Epithelial cell of esophagus (primary cell): ENCODE measurements around the gene ERVH48-1.
A peak's percentile ranks its signal among the peaks of the same experiment; 100 is the strongest.
"Not testable (repeated sequence)": the region's sequence is repeated elsewhere in the genome, so short reads cannot be mapped to it uniquely, and the experiment has no call there.

Experiments used
- DNase-seq: peaks from one replicate; pipeline ENCODE4 v3.0.0; 2010; ENCODE audit warnings: low read depth
- H3K4me3 ChIP-seq: 2 replicates; pipeline ENCODE4 v1.5.1; 2011; ENCODE audit warnings: mild to moderate bottlenecking, low read length, control low read depth
- TF ChIP-seq, protein P1 (sequence below): IDR thresholded peaks from 2 replicates; pipeline ENCODE4 v1.5.1; 2011; ENCODE audit warnings: low read depth, mild to moderate bottlenecking, low read length, control low read depth, inconsistent platforms; ENCODE audit not compliant: insufficient read depth; ENCODE audit errors: missing control alignments

Gene ERVH48-1

DNA sequence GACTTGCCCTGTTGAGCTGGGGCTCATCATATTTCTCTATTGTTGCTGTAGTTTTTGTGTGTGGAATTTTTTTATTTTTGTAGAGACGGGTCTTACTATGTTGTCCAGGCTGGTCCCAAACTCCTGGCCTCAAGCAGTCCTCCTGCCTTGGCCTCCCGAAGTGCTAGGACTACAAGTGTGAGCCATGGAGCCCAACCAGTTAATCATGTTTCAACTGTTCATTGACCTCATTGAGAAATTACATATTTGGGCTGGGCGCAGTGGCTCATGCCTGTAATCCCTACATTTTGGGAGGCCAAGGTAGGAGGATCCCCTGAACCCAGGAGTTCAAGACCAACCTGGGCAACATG lies 39.8 kb upstream of the ERVH48-1 start:
- TF ChIP-seq, protein P1, sequence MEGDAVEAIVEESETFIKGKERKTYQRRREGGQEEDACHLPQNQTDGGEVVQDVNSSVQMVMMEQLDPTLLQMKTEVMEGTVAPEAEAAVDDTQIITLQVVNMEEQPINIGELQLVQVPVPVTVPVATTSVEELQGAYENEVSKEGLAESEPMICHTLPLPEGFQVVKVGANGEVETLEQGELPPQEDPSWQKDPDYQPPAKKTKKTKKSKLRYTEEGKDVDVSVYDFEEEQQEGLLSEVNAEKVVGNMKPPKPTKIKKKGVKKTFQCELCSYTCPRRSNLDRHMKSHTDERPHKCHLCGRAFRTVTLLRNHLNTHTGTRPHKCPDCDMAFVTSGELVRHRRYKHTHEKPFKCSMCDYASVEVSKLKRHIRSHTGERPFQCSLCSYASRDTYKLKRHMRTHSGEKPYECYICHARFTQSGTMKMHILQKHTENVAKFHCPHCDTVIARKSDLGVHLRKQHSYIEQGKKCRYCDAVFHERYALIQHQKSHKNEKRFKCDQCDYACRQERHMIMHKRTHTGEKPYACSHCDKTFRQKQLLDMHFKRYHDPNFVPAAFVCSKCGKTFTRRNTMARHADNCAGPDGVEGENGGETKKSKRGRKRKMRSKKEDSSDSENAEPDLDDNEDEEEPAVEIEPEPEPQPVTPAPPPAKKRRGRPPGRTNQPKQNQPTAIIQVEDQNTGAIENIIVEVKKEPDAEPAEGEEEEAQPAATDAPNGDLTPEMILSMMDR, result no peak
- no peak for DNase-seq
- H3K4me3 ChIP-seq, result no peak overlapping the region

DNA sequence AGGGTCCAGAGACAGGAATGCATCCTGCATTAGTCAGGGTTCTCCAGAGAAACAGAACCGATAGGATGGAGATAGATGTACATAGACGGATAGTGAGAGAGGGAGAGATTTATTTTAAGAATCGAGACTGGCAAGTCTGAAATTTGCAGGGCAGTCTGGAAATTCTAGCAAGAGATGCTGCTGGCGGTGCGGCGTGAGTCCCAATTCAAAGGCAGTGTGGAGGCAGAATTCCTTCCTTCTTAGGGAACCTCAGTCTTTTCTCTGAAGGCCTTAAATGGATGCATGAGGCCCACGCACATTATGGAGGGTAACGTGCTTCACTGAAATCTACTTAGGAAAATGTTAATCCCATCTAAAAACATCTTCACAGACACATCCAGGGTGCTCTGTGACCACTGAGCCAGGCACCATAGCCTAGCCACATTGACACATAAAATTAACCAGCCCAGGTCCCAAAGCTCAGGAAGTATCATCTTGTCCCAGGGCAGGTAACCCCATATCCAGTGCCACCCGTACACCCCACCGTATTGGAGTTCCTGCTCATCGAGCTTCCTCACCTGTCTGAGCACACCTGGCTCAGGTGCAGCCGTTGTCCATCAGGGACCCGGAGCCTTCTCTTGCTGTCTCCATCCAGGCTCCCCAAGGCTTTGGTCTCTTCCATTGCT lies 39.2 kb upstream of the ERVH48-1 start:
- no peak overlapping the region for H3K4me3 ChIP-seq
- TF ChIP-seq, protein P1, result no peak
- DNase-seq, result no peak

DNA sequence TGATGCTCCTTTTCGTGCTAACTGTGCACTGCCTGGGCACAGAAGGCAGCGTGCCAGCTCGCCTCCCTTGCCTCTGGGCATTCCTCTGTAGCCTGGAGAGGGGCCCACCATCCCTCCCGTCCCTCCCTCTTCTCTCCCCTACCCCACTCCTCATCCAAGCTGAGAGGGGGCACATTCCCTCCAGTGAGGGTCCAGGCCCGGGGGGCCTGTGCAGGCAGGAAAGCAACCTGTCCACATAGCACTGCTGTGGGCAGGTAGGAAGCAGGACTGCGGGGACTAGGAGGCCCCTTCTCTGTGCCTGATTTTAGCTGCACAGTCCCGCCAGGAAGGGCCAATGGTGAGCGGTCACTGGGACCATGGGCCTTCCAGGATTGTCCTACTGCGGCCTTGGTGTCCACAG lies 38.7 kb upstream of the ERVH48-1 start:
- H3K4me3 ChIP-seq, result no peak overlapping the region
- DNase-seq, result no peak
- TF ChIP-seq, protein P1, result no peak

DNA sequence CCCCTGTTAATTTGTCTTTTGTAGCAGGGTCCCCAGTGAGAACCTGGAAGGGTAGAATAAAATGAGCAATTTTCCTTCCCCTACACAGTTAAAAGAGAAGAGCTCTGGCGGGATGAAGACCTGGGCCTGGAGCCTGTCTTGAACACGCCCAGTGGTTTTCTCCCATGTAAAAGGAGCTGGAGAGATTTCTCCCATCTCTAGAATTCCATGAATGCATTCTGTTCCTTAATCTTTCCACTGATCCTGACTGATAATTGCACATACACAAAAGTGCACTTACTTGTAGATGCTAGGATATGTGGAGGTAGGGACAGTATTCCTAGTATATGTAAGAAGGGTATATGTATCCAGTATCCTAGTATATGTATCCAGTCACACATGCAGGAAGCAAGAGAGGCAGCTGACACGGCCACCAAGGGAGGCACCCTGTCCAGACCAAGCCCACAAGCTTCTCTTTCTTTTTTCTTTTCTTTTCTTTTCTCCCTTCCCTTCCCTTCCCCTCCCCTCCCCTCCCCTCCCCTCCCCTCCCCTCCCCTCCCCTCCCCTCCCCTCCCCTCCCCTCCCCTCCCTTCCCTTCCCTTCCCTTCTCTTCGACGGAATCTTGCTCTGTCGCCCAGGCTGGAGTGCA lies 37.1 kb upstream of the ERVH48-1 start:
- no peak for DNase-seq
- TF ChIP-seq, protein P1, result no peak
- no peak overlapping the region for H3K4me3 ChIP-seq

DNA sequence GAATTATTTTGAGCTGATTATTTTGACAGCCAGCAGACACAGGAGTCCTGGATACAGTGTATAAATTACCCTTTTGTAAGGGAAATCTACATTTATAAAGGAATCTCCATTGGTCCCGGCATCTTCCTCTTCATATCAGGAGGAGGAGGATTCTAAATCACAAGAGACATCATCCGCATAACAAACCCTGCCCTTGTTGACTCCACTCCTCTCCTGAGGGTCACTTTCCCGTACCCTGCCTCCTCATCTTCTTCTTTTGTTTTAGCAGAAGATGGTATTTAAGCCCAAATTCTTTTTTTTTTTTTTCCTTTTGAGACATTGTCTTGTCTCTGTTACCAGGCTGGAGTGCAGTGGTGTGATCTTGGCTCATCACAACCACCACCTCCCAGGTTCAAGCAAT lies 34.3 kb upstream of the ERVH48-1 start:
- TF ChIP-seq, protein P1, result no peak
- H3K4me3 ChIP-seq, result no peak overlapping the region
- no peak for DNase-seq

DNA sequence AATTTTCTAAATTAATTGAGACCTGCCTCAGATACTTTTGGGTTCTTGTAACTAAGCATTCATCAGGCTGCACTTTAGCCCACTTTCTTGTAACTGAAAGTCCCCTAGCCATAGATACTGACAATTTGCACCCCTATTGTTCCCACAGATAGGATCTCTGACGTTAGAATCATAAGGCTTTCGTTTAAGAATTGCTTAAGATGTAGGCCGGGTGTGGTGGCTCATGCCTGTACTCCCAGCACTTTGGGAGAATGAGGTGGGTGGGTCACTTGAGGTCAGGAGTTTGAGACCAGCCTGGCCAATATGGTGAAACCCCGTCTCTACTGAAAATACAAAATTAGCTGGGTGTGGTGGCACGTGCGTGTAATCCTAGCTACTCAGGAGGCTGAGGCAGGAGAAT lies 32.7 kb upstream of the ERVH48-1 start:
- DNase-seq, H3K4me3 ChIP-seq: not testable (repeated sequence)

DNA sequence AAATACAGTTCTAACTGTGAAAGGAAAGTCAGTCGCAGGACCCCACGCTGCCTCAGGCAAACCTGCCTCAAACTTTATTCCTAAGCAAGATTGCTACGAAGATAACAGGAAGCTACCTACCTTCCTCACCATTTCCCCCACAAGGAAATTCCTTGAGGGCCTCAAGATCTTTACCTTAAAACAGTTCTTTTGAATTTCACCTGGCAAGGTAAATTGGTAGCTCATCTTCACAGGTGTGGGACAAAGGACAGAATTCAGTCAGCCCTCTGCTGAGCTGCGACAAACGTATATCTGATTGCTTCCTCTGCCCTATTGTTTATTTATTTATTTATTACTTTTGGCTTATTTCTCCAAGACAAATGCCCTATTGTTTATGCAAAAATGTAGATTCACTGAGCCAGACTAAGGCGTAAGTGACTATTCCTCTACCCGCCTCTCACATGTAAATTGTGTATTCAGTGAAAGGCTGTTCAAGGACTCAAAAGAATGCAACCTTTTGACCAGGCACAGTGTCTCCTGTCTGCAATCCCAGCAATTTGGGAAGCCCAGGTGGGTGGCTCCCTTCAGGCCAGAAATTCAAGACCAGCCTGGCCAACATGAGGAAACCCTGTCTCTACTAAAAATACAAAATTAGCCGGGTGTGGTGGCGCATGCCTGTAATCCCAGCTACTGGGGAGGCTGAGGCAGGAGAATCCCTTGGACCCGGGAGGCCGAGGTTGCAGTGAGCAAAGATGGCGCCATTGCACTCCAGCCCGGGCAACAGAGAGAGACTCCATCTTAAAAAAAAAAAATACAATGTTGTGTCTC lies 31.6 kb upstream of the ERVH48-1 start:
- TF ChIP-seq, protein P1, result no peak
- no peak overlapping the region for H3K4me3 ChIP-seq
- no peak for DNase-seq

DNA sequence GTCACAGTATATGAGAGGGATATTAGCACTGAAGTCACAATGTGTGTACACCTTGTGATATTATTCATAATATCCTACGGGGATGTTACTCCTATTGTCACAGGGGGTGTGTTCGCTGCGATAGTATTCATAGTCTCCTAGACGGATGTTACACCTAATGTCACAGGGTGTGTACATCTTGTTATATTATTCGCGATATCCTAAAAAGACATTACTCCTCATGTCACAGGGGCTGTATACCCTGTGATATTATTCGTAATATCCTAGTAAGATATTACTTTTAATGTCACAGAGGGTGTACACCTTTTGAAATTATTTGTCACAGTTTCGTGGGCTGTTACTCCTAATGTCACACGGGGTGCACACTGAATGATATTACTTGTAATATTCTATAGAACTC lies 25.8 kb upstream of the ERVH48-1 start:
- not testable (repeated sequence) for H3K4me3 ChIP-seq, DNase-seq

DNA sequence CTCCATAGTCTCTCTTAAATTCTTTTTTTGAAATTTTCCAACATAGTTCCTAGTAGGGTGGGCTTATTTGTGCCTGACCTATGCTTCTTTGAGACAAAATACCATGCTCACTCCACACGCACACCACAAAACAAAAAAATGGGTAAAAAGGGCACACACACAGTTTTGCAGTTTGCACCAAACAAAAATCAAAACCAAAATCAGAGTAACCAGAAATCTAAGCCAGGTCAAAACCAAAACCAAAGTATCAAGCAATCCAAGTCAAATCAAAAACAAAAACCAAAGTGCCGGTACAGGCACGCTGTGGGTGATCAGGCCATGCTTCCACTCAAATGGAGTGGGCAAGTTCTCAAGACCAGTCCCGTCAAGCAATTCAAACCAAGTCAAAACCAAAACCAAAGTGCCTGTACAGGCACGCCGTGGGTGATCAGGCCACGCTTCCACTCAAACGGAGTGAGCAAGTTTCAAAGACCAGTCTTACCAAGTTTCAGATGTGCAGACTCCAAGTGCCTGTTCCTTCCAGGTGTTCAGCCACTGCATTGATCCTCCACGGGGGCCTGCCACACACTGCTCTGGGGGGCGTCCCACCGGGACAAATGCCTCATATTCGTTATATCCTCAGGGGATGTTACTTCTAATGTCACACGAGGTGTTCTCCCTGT lies 23.8 kb upstream of the ERVH48-1 start:
- DNase-seq, result peak; percentile 51

More for the DNA sequence above, 23.8 kb upstream of the ERVH48-1 start:
- H3K4me3 ChIP-seq, result not testable (repeated sequence)
